Subcutaneous adipose tissue (tissue), 4 donors: ENCODE results near the gene MED22. TPM values are rescaled to one million over a fixed set of nuclear protein-coding genes. Genes with fewer than 3 reads are reported as not detected.

Source experiments
- total RNA-seq, 4 donors: library from RNA; depleted of rRNA; stranded (reverse); fragments of >200 nt; gene quantifications; one replicate each; pipeline ENCODE4 v1.1.0, GENCODE V29; 2016
- TF ChIP-seq, protein P1 (sequence below): fragments of 450-650 bp; IDR thresholded peaks from one replicate; pipeline ENCODE4 v1.5.1; 2016; ENCODE audit warnings: low read depth, mild to moderate bottlenecking, control low read depth, antibody characterized with exemption, moderate library complexity

The MED22 gene
- total RNA-seq, 4 donors from 2014 or later: 15.9 to 31.3 (median 20.3) TPM

DNA sequence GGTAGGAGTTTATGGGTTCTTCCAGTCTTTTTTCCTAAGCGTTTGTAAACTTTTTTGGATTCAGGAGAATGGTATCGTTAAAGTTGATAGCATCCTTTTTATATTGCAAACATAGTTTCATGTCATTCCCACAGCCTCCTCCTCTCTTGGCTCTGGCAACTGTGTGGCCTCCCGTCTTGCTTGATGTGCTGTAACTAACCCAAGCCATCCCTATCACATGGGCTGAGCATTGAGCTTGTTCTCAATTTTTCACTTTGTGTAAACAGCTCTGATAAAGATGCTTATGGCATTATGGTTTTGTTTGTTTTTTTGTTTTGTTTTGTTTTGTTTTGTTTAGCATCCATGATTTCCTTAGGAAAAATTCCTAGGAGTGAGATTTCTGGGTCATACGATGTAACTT lies 32.8 kb upstream of the MED22 start:
- TF ChIP-seq, protein P1, sequence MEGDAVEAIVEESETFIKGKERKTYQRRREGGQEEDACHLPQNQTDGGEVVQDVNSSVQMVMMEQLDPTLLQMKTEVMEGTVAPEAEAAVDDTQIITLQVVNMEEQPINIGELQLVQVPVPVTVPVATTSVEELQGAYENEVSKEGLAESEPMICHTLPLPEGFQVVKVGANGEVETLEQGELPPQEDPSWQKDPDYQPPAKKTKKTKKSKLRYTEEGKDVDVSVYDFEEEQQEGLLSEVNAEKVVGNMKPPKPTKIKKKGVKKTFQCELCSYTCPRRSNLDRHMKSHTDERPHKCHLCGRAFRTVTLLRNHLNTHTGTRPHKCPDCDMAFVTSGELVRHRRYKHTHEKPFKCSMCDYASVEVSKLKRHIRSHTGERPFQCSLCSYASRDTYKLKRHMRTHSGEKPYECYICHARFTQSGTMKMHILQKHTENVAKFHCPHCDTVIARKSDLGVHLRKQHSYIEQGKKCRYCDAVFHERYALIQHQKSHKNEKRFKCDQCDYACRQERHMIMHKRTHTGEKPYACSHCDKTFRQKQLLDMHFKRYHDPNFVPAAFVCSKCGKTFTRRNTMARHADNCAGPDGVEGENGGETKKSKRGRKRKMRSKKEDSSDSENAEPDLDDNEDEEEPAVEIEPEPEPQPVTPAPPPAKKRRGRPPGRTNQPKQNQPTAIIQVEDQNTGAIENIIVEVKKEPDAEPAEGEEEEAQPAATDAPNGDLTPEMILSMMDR: no peak

DNA sequence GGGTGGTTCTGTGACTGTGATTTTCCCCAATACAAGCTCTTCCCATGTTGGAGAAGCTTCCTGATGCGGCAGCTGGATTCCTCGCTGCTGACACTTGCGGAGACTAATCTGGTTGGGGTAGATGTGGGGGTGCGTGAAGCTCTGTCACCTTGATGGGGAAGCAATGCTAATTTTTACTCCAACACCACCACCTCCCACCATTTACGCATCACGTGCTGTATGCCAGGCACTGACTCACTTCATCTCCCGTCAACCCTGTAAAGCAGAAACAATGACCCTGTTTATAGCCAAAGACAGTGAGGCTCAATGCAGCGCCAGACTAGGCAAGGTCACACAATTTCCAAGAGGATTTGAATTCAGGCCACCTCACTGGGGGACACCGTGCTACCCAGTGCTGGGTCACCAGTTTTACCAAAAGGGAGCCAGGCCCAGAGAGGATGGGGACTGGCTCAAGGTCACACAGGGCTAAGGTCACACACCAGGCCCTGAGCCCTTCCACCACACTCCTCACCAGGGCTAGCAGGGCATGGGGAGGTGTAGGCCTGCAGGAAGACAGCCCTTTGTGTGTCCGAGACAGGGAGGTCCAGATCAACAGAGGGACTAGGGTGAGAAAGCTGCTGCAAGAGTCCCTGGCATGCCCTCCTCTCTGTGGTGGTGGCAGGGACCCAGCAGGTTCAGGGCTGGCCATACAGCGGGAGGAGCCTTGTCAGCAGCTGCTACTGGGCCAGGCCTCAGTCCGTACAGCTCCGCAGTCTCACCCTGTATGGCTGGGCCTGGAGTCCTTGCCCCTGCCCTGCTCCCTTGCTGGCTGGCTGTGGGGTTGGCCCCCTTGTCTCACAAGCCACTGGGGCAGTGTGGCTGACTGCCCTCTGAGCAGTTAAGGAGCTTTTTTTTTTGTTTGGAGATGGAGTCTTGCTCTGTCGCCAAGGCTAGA lies 31.5 kb upstream of the MED22 start:
- TF ChIP-seq, protein P1: no peak

GRCh38 chr9:133378408-133378962 lies 30.6 kb upstream of the MED22 start:
- TF ChIP-seq, protein P1: no peak

- TF ChIP-seq, protein P1: no peak
Observed at GRCh38 chr9:133377721-133378216, 29.8 kb upstream of the MED22 start.

DNA sequence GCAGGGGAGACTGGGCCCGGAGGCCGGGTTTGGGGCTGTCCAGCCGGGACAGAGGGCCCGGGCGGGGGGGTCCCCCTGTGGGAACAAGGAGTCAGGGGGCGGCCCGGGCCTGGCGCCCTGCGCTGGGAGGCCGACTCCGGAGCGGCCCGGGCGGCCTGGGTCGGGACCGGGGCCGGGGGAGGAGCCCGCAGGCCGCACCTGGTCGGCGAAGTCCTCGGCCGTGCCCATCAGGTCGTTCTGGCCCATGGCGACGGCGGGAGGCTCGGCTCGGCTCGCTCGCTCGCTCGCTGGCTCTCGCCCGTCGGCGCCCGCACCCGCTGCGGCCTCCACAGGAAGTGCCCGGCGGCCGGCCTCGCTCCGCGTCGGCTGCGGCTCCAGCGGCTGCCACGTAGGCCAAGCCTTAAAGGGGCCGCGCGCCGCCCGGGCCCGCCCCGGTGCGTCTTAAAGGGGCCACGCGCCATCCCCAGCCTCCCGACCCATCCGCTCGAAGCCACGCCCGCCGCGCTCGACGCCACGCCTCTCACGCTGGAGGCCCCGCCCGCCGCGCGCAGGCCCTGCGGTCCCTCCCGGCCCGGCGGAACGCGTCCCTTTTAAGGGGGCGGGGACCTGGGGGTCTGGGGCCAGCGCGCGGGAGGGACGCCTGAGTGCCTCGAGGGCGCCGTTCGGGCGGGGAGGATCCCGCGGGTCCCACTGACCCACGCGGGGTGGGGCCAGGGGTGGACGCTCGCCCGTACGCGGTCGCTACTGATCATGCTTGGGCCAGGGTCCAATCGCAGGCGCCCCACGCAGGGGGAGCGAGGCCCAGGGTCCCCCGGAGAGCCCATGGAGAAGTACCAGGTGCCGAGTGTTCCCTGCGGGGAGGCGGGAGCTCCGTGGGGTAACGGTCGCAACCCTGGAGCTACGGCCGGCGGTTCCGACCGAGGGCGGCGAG lies 28.1 kb upstream of the MED22 start, which contains the start of the genes STKLD1 and SURF4:
STKLD1 (plus strand) TSS at position 643 of the 931 bp plus-strand sequence; CDS start at position 751, 108 bp downstream.
SURF4 (minus strand) TSS at position 337 of the 931 bp plus-strand sequence; CDS start at position 246, 91 bp downstream.
- TF ChIP-seq, protein P1: no peak

- TF ChIP-seq, protein P1: no peak
Observed at GRCh38 chr9:133375116-133375723, 27.3 kb upstream of the MED22 start.
